GM18519 (cell line): Measurements from ENCODE around the gene FBXO7.

Experiments used
- ATAC-seq: cut with Tn5 transposase; IDR thresholded peaks from one replicate; pipeline ENCODE4 v1.9.1; 2021; ENCODE audit warnings: mild to moderate bottlenecking, moderate library complexity; ENCODE audit not compliant: unreplicated experiment, low FRiP score

Gene FBXO7

GRCh38 chr22:32487461-32487860, 12.8 kb downstream of the FBXO7 start:
- ATAC-seq, result no peak

- no peak for ATAC-seq
These were observed 14.8 kb downstream of the FBXO7 start for GRCh38 chr22:32489377-32489776.

DNA sequence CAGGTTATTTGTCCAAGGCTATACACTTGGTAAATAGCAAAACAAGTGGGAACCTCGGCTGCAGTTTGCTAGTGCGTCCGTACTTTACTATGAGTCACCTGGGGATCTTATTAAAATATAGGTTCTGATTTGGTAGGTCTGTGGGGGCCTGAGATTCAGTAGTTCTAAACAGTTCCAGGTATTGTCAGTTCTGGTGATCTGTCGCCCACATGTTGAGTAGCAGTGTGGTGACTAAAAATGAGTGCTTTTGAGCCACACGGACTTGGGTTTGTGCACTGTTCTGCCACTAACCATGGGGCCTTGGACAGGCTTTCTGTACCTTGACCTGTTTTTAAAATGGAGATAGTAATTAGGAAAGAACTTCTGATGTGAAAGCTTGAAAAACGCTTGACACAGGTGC, 15.7 kb downstream of the FBXO7 start:
- no peak for ATAC-seq

DNA sequence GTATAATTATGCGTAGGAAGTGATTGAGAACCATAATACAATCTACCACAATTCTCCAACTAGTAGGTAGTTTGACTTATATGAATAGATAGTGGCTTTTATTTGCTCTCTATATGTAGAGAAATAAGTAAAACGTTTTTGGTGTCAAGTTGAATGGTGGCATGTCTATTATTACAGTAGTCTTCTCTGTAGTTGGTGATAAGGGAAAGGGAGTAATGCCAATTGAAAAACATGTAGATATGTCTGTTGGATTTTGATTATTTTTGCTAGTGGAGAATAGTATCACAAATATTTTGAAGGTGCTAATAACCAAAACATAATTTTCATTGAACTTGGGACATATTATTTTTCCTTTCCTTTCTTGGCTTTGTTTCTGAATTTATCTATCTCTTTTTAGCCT, 17.5 kb downstream of the FBXO7 start:
- ATAC-seq, result no peak

GRCh38 chr22:32493551-32493950, 18.9 kb downstream of the FBXO7 start:
- no peak for ATAC-seq

GRCh38 chr22:32494971-32495370, 20.4 kb downstream of the FBXO7 start:
- ATAC-seq, result no peak

DNA sequence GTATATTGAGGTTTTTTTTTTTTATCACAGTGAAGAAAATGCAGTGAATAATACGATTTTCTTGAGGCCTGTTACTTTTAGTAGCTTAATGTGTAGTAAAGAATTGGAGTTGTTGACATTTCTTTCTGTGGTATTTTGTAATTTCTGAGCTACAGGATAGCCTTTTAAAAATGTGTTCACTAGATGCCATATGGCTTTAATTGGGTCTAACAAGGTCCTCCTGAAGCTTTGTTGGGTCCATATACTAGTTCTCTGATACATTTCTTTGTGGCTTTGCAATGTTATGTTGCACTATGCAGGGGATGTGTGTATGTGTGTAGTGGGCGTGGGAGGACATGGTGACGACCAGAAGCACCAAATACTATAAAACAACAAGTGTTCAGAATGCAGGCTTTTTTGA, 25.1 kb downstream of the FBXO7 start:
- ATAC-seq, result no peak

- ATAC-seq, result no peak
These were observed 27.5 kb downstream of the FBXO7 start for GRCh38 chr22:32501836-32502752.

- ATAC-seq, result no peak
These were observed 34.4 kb downstream of the FBXO7 start for GRCh38 chr22:32509045-32509444.

GRCh38 chr22:32511274-32511673, 36.7 kb downstream of the FBXO7 start:
- no peak for ATAC-seq

GRCh38 chr22:32511776-32512175, 37.2 kb downstream of the FBXO7 start:
- no peak for ATAC-seq

- no peak for ATAC-seq
These were observed 37.8 kb downstream of the FBXO7 start for GRCh38 chr22:32512267-32512982.

DNA sequence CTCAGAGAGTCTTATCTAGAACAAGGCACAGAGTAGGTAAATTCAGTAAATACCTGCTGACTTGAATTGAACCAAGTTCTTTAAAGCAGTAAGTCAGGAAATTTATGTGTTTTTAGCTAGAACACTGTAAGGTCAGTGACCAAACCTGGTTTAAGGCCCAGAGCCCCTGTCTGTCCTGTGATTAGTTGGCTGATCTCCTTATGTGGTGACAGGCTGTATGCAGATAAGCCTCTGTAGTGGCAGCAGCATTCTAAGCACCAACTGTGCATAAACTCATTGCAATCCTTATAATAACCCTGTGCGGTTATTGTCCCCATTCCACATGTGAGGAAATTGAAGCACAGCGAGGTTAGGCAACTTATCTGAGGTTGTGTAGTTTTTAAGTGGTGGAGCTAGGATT, 40.5 kb downstream of the FBXO7 start:
- ATAC-seq, result no peak

DNA sequence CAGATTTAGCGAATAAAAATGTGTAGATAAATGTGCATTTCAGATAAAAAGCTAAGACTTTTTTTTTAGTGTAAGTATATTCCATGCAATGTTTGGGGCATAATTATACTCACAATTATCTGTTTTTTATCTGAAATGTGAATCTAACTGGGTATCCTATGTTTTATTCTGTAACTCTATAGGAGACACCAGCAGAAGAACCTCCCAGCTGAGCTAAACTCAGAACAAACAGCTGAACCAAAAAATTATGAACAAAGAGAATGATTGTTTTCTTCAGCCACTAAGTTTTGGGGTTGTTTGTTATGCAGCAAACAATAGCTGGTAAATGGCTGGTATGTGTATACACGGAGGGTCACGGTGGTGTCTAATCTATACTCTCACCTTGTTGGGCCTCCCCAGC, 42.9 kb downstream of the FBXO7 start:
- ATAC-seq, result no peak

- no peak for ATAC-seq
These were observed 43.3 kb downstream of the FBXO7 start for GRCh38 chr22:32517921-32518320.

DNA sequence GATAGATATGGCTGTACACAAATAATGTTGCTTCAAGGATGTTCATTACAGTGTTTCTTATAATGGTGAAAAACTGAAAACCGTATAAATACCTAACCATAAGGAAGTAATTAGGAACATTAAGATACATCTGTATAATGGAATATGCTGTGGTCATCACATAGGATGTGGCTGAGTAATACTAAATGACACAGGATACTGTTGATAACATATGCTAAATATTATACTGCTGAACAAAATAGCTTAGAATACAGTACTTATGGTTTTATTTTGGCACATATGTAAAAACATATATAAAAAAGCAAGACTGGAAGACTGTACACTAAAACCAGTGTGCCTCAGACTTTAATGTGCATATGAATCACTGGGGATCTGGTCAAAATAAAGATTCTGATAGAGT, 43.8 kb downstream of the FBXO7 start:
- ATAC-seq, result no peak

GRCh38 chr22:32518848-32519247, 44.2 kb downstream of the FBXO7 start:
- no peak for ATAC-seq

- no peak for ATAC-seq
These were observed 46.0 kb downstream of the FBXO7 start for GRCh38 chr22:32520612-32521011.

GRCh38 chr22:32522237-32522636, 47.6 kb downstream of the FBXO7 start:
- ATAC-seq, result no peak

- ATAC-seq, result no peak
These were observed 53.1 kb downstream of the FBXO7 start for GRCh38 chr22:32527756-32528155.

- no peak for ATAC-seq
These were observed 53.7 kb downstream of the FBXO7 start for GRCh38 chr22:32528316-32528715.
